HG03060 (cell line): ENCODE measurements around the gene NPAS2.

ENCODE experiments used
- ATAC-seq: cut with Tn5 transposase; IDR thresholded peaks from one replicate; pipeline ENCODE4 v1.9.1; 2021; ENCODE audit warnings: low read depth, moderate number of reproducible peaks; ENCODE audit not compliant: unreplicated experiment

NPAS2 gene

GRCh38 chr2:101032084-101032776 is 212.3 kb downstream of the NPAS2 start:
- ATAC-seq = no peak

- no peak for ATAC-seq
These were observed 216.6 kb downstream of the NPAS2 start for GRCh38 chr2:101036562-101036961.

- ATAC-seq = no peak
These were observed 217.3 kb downstream of the NPAS2 start for GRCh38 chr2:101037161-101037755.

- no peak for ATAC-seq
These were observed 218.7 kb downstream of the NPAS2 start for GRCh38 chr2:101038455-101039255.

- ATAC-seq = no peak
These were observed 220.1 kb downstream of the NPAS2 start for GRCh38 chr2:101040072-101040471.

- ATAC-seq = no peak
These were observed 220.8 kb downstream of the NPAS2 start for GRCh38 chr2:101040761-101041160.

GRCh38 chr2:101041413-101041812 is 221.5 kb downstream of the NPAS2 start:
- ATAC-seq = no peak

GRCh38 chr2:101045330-101045729 is 225.4 kb downstream of the NPAS2 start:
- ATAC-seq = no peak
